IMR-90 (cell line): ENCODE measurements around the gene ELAC1. TPM values are rescaled to one million over a fixed set of nuclear protein-coding genes. Genes with fewer than 3 reads are reported as not detected.

ENCODE experiments used
- ATAC-seq: fragments of 200-7000 bp; cut with Tn5 transposase; 2 replicates; pipeline ENCODE4 v1.9.1; 2020; ENCODE audit warnings: low read depth, mild to moderate bottlenecking, moderate library complexity
- BruUV-seq: library from RNA; stranded (reverse); fragments of 400-500 nt; replicated peaks from 2 replicates; lab custom pipeline; 2021; lab: Mats Ljungman, UMichigan
- CTCF ChIA-PET: fragments of 300-600 bp; formaldehyde crosslinking; extraction: SDS; loops from one replicate; lab custom pipeline; 2021; ENCODE audit warnings: antibody characterized with exemption; lab: Yijun Ruan, JAX
- POLR2A ChIA-PET: fragments of 300-600 bp; sonication (Branson Sonifier 250); formaldehyde crosslinking; loops from one replicate; lab custom pipeline; 2022; ENCODE audit warnings: antibody characterized with exemption; ENCODE audit not compliant: unreplicated experiment; lab: Charles Lee
- DNase-seq: peaks from one replicate; pipeline ENCODE4 v3.0.0; 2013
- H2AFZ ChIP-seq: replicated peaks from 2 replicates; pipeline ENCODE3; 2013; ENCODE audit warnings: low read length, mild to moderate bottlenecking; ENCODE audit not compliant: poor library complexity
- H2AK5ac ChIP-seq: 2 replicates; pipeline ENCODE4 v1.6.1; 2013; ENCODE audit warnings: low read depth, low read length, inconsistent platforms
- H2AK9ac ChIP-seq: replicated peaks from 2 replicates; pipeline ENCODE3; 2013; ENCODE audit warnings: mild to moderate bottlenecking, low read depth, low read length, moderate library complexity; ENCODE audit not compliant: poor library complexity
- H2BK120ac ChIP-seq: 2 replicates; pipeline ENCODE4 v1.6.1; 2013; ENCODE audit warnings: low read depth, low read length, inconsistent platforms
- H2BK15ac ChIP-seq: 3 replicates; pipeline ENCODE4 v1.6.1; 2013; ENCODE audit warnings: low read depth, low read length, inconsistent platforms
- H2BK20ac ChIP-seq: 2 replicates; pipeline ENCODE4 v1.6.1; 2013; ENCODE audit warnings: low read depth, mild to moderate bottlenecking, inconsistent platforms, low read length, moderate library complexity
- H2BK5ac ChIP-seq: 2 replicates; pipeline ENCODE4 v1.6.1; 2013; ENCODE audit warnings: mild to moderate bottlenecking, low read depth, low read length, inconsistent platforms; ENCODE audit not compliant: poor library complexity, severe bottlenecking
- H3K14ac ChIP-seq: replicated peaks from 2 replicates; pipeline ENCODE4 v1.6.1; 2013; ENCODE audit warnings: low read depth, low read length, inconsistent platforms
- H3K18ac ChIP-seq: 2 replicates; pipeline ENCODE4 v1.6.1; 2013; ENCODE audit warnings: low read depth, low read length, control low read depth
- H3K23ac ChIP-seq: 2 replicates; pipeline ENCODE4 v1.6.1; 2013; ENCODE audit warnings: low read depth, low read length, inconsistent platforms
- H3K27ac ChIP-seq: 2 replicates; pipeline ENCODE4 v1.5.1; 2013; ENCODE audit warnings: mild to moderate bottlenecking, control low read depth, low read length; ENCODE audit not compliant: insufficient read depth
- H3K27me3 ChIP-seq: 2 replicates; pipeline ENCODE4 v1.6.1; 2013; ENCODE audit warnings: low read length; ENCODE audit not compliant: control insufficient read depth, insufficient read depth
- H3K36me3 ChIP-seq: 2 replicates; pipeline ENCODE4 v1.6.1; 2013; ENCODE audit warnings: low read length, mixed read lengths; ENCODE audit not compliant: control insufficient read depth, insufficient read depth
- H3K4ac ChIP-seq: 2 replicates; pipeline ENCODE4 v1.6.1; 2013; ENCODE audit warnings: low read depth, low read length, inconsistent platforms
- H3K4me1 ChIP-seq: 2 replicates; pipeline ENCODE4 v1.6.1; 2013; ENCODE audit warnings: low read length, mixed read lengths; ENCODE audit not compliant: control insufficient read depth, insufficient read depth
- H3K4me2 ChIP-seq: 2 replicates; pipeline ENCODE4 v1.6.1; 2013; ENCODE audit warnings: low read depth, mild to moderate bottlenecking, control low read depth, low read length, moderate library complexity
- H3K4me3 ChIP-seq: 2 replicates; pipeline ENCODE4 v1.5.1; 2013; ENCODE audit warnings: low read depth, mild to moderate bottlenecking, control low read depth, low read length, moderate library complexity; ENCODE audit not compliant: insufficient read depth
- H3K56ac ChIP-seq: 2 replicates; pipeline ENCODE4 v1.6.1; 2013; ENCODE audit warnings: low read length, inconsistent platforms; ENCODE audit not compliant: insufficient read depth; ENCODE audit errors: extremely low read depth
- H3K79me1 ChIP-seq, 2 experiments: 2 replicates each; pipeline ENCODE4 v1.6.1; 2013; ENCODE audit warnings: low read length in 2 of 2, inconsistent platforms in 1 of 2, low read depth in 1 of 2
- H3K9ac ChIP-seq: 2 replicates; pipeline ENCODE4 v1.6.1; 2013; ENCODE audit warnings: low read depth, low read length, control low read depth
- H3K9me1 ChIP-seq: 2 replicates; pipeline ENCODE4 v1.6.1; 2013; ENCODE audit warnings: low read length, inconsistent platforms; ENCODE audit not compliant: insufficient read depth
- H3K9me3 ChIP-seq: 2 replicates; pipeline ENCODE4 v1.6.1; 2013; ENCODE audit warnings: low read length; ENCODE audit not compliant: control insufficient read depth, insufficient read depth
- H4K20me1 ChIP-seq: 2 replicates; pipeline ENCODE4 v1.6.1; 2013; ENCODE audit warnings: low read length, inconsistent platforms; ENCODE audit not compliant: insufficient read depth
- H4K5ac ChIP-seq: 2 replicates; pipeline ENCODE4 v1.6.1; 2013; ENCODE audit warnings: mild to moderate bottlenecking, low read depth, low read length, control low read depth
- H4K8ac ChIP-seq, 2 experiments: 2 replicates each; pipeline ENCODE4 v1.6.1; 2013; ENCODE audit warnings: low read depth in 2 of 2, low read length in 2 of 2, control low read depth in 1 of 2, inconsistent platforms in 1 of 2
- H4K91ac ChIP-seq: 2 replicates; pipeline ENCODE4 v1.6.1; 2013; ENCODE audit warnings: low read depth, low read length, inconsistent platforms; ENCODE audit not compliant: insufficient read depth
- BHLHE40 ChIP-seq: fragments of 150-350 bp; IDR thresholded peaks from 2 replicates; pipeline ENCODE4 v1.6.1; 2016; ENCODE audit warnings: mild to moderate bottlenecking, low read depth, low read length
- CHD1 ChIP-seq: IDR thresholded peaks from 2 replicates; pipeline ENCODE4 v1.6.1; 2012; ENCODE audit warnings: low read depth, low read length, improper control_type of control experiment
- MAFK ChIP-seq: IDR thresholded peaks from 2 replicates; pipeline ENCODE4 v1.6.1; 2012; ENCODE audit warnings: low read depth, low read length, improper control_type of control experiment
- MAZ ChIP-seq: IDR thresholded peaks from 2 replicates; pipeline ENCODE4 v1.6.1; 2012; ENCODE audit warnings: low read depth, mild to moderate bottlenecking, low read length, improper control_type of control experiment, moderate library complexity, borderline replicate concordance
- POLR2A ChIP-seq: IDR thresholded peaks from 2 replicates; pipeline ENCODE4 v1.6.1; 2012; ENCODE audit warnings: mild to moderate bottlenecking, low read depth, low read length
- RAD21 ChIP-seq: IDR thresholded peaks from 2 replicates; pipeline ENCODE4 v1.6.1; 2012; ENCODE audit warnings: low read length, improper control_type of control experiment
- RCOR1 ChIP-seq: IDR thresholded peaks from 2 replicates; pipeline ENCODE4 v1.6.1; 2012; ENCODE audit warnings: mild to moderate bottlenecking, low read length, improper control_type of control experiment; ENCODE audit not compliant: insufficient replicate concordance
- RFX5 ChIP-seq: IDR thresholded peaks from 2 replicates; pipeline ENCODE4 v1.8.0; 2012; ENCODE audit warnings: low read depth, mild to moderate bottlenecking, low read length, moderate library complexity
- SMC3 ChIP-seq: fragments of 150-350 bp; IDR thresholded peaks from 2 replicates; pipeline ENCODE4 v1.6.1; 2016; ENCODE audit warnings: low read depth, mild to moderate bottlenecking, antibody characterized with exemption, low read length, moderate library complexity
- WGBS, 2 experiments: methylation state at CpG; one replicate each; pipeline versions ENCODE4 v1.1.5 to v1.1.7; 2013; ENCODE audit warnings: missing lambda C conversion rate in 2 of 2; ENCODE audit not compliant: insufficient read length in 1 of 2; ENCODE audit errors: extremely low coverage in 2 of 2; 5-methylcytosine and 5-hydroxymethylcytosine counted together
- dilution Hi-C: fragments of 300-500 bp; cut with HindIII; formaldehyde crosslinking; loops from one replicate; pipeline ENCODE4 v1.14.3; 2018; ENCODE audit warnings: low sequenced_read_pairs; ENCODE audit not compliant: unreplicated experiment
- in situ Hi-C: fragments of 300-500 bp; cut with MboI; formaldehyde crosslinking; loops from 3 replicates; pipeline ENCODE4 v1.14.3; 2019; ENCODE audit warnings: low sequenced_read_pairs, inconsistent platforms, mixed read lengths
- intact Hi-C: fragments of 100-400 bp; cut with micrococcal nuclease; formaldehyde crosslinking; loops from 2 replicates; pipeline ENCODE4 v1.10.0; 2022
- polyA plus RNA-seq, 3 experiments: library from polyadenylated mRNA; depleted of rRNA; stranded (reverse); fragments of >200 nt; gene quantifications; 2 replicates each; pipeline ENCODE4 v1.2.3, GENCODE V29; 2012; ENCODE audit warnings: low replicate concordance in 1 of 3
- total RNA-seq: library from RNA; depleted of rRNA; stranded (reverse); fragments of >200 nt; gene quantifications from 2 replicates; pipeline ENCODE4 v1.2.3, GENCODE V29; 2012

Gene ELAC1
- total and polyA plus RNA-seq, 2 of the 4 experiments (the other 2 are of a cell fraction): 5.2 to 8.4 TPM

GRCh38 chr18:50961974-50962373 is 5.9 kb upstream of the ELAC1 start:
- Histone ChIP-seq H3K9me1 (no peaks in the 10 kb centered on the region), H2AK9ac (no peak overlapping the region), H2AK5ac (no peak overlapping the region), H4K8ac (no peak overlapping the region), H3K14ac (no peak overlapping the region), H2BK20ac (no peak overlapping the region), H3K4me3 (no peak overlapping the region), H3K4me1 (no peaks in the 10 kb centered on the region), H2BK120ac (no peak overlapping the region), H4K20me1 (no peaks in the 10 kb centered on the region), H3K36me3 (no peaks in the 10 kb centered on the region), H2BK5ac (no peak overlapping the region), H3K23ac (no peak overlapping the region), H3K56ac (no peak overlapping the region), H3K79me1 (no peaks in the 10 kb centered on the region), H3K27me3 (peaks cover 2% of the 10 kb centered on the region; the same call in 1 of the 2 replicates), H2AFZ (no peak overlapping the region), H3K18ac (no peak overlapping the region), H4K5ac (no peak overlapping the region), H3K9me3 (peaks cover 6% of the 10 kb centered on the region; the same call in 1 of the 2 replicates), H3K27ac (no peak overlapping the region), H2BK15ac (no peak overlapping the region), H4K91ac (no peak overlapping the region), H3K4ac (no peak overlapping the region), H3K4me2 (no peak overlapping the region), H3K9ac (no peak overlapping the region)
- ATAC-seq: no peak
- intact Hi-C loops: loop anchor here (10.0 kb wide), 1 partner anchor 233 kb away; the partner anchor contains the start of gene MEX3C
- in situ Hi-C loops: no loop called here
- ChIA-PET CTCF (no interaction called here), POLR2A (no interaction called here)
- BruUV-seq: no TSS peak
- TF ChIP-seq POLR2A (no peak), MAZ (no peak), BHLHE40 (no peak), RFX5 (no peak), RAD21 (no peak), MAFK (no peak), SMC3 (no peak), CHD1 (no peak), RCOR1 (no peak)
- WGBS, 2 experiments: no CpG with 5 or more reads among the region's 1 CpG
- DNase-seq: no peak
- dilution Hi-C loops: no loop called here
